Loucy (cell line): ENCODE measurements around the gene LEPROT.

Source experiments
- H2AFZ ChIP-seq: fragments of 200-600 bp; sonication (generic); 2 replicates; pipeline ENCODE4 v1.6.0; 2016; ENCODE audit warnings: antibody characterized with exemption, mild to moderate bottlenecking, low read length, moderate library complexity
- H3F3A ChIP-seq: fragments of 200-600 bp; 2 replicates; pipeline ENCODE4 v1.6.0; 2016; ENCODE audit warnings: antibody characterized with exemption, low read depth, mild to moderate bottlenecking
- H3K27me3 ChIP-seq: fragments of 200-600 bp; sonication (generic); 2 replicates; pipeline ENCODE4 v1.6.1; 2014; ENCODE audit warnings: low read length, mild to moderate bottlenecking; ENCODE audit not compliant: insufficient read depth, poor library complexity, severe bottlenecking
- H3K36me3 ChIP-seq: fragments of 200-600 bp; sonication (generic); 2 replicates; pipeline ENCODE4 v1.6.1; 2016; ENCODE audit warnings: low read length; ENCODE audit not compliant: insufficient read depth
- H3K4me1 ChIP-seq: fragments of 200-600 bp; sonication (generic); 2 replicates; pipeline ENCODE4 v1.5.1; 2014; ENCODE audit warnings: low read length, mild to moderate bottlenecking; ENCODE audit not compliant: insufficient read depth, poor library complexity, severe bottlenecking
- H3K4me2 ChIP-seq: fragments of 200-600 bp; sonication (generic); 2 replicates; pipeline ENCODE4 v1.6.0; 2014; ENCODE audit warnings: antibody characterized with exemption, low read length, low read depth, mild to moderate bottlenecking; ENCODE audit not compliant: poor library complexity, severe bottlenecking
- H3K4me3 ChIP-seq: fragments of 200-600 bp; sonication (generic); 2 replicates; pipeline ENCODE4 v1.5.1; 2014; ENCODE audit warnings: low read length, mild to moderate bottlenecking, mixed read lengths; ENCODE audit not compliant: poor library complexity, severe bottlenecking
- H3K79me2 ChIP-seq: fragments of 200-600 bp; sonication (generic); 2 replicates; pipeline ENCODE4 v1.6.1; 2014; ENCODE audit warnings: low read length; ENCODE audit not compliant: insufficient read depth
- H3K9ac ChIP-seq: fragments of 200-600 bp; sonication (generic); 2 replicates; pipeline ENCODE4 v1.6.0; 2014; ENCODE audit warnings: mild to moderate bottlenecking, low read depth, low read length, moderate library complexity; ENCODE audit not compliant: poor library complexity, severe bottlenecking
- H3K9me2 ChIP-seq: fragments of 200-600 bp; sonication (generic); replicated peaks from 2 replicates; pipeline ENCODE4 v1.6.1; 2016; ENCODE audit warnings: low read depth, low read length, mixed read lengths
- H3K9me3 ChIP-seq: fragments of 200-600 bp; sonication (generic); 2 replicates; pipeline ENCODE4 v1.6.1; 2014; ENCODE audit warnings: mild to moderate bottlenecking, antibody characterized with exemption, low read length, low read depth; ENCODE audit not compliant: insufficient read depth
- H4K20me1 ChIP-seq: fragments of 200-600 bp; sonication (generic); 2 replicates; pipeline ENCODE4 v1.6.0; 2014; ENCODE audit warnings: antibody characterized with exemption, low read length, mild to moderate bottlenecking; ENCODE audit not compliant: insufficient read depth, poor library complexity, severe bottlenecking
- CTCF ChIP-seq: fragments of 200-600 bp; sonication (generic); conservative IDR thresholded peaks from 2 replicates; pipeline ENCODE4 v1.5.1; 2014; ENCODE audit warnings: mild to moderate bottlenecking, antibody characterized with exemption, low read length
- EZH2phosphoT487 ChIP-seq: fragments of 200-600 bp; IDR thresholded peaks from 2 replicates; pipeline ENCODE4 v1.6.1; 2018; ENCODE audit warnings: antibody characterized with exemption, mild to moderate bottlenecking, moderate library complexity, borderline replicate concordance

The LEPROT gene

GRCh38 chr1:65443647-65444046 lies 23.2 kb downstream of the LEPROT start:
- H3K9me2 ChIP-seq = no peaks in the 10 kb centered on the region
- no peak overlapping the region for H3K9ac ChIP-seq
- no peaks in the 10 kb centered on the region for H4K20me1 ChIP-seq
- H3K27me3 ChIP-seq = no peaks in the 10 kb centered on the region
- no peaks in the 10 kb centered on the region for H3K79me2 ChIP-seq
- no peaks in the 10 kb centered on the region for H3K4me1 ChIP-seq
- H3K9me3 ChIP-seq = no peaks in the 10 kb centered on the region
- no peak overlapping the region for H2AFZ ChIP-seq
- H3F3A ChIP-seq = no peaks in the 10 kb centered on the region
- no peaks in the 10 kb centered on the region for H3K36me3 ChIP-seq
- no peak overlapping the region for H3K4me2 ChIP-seq
- TF ChIP-seq EZH2phosphoT487 (no peak), CTCF (no peak)
- no peak overlapping the region for H3K4me3 ChIP-seq

- Histone ChIP-seq H3F3A (no peaks in the 10 kb centered on the region), H3K79me2 (no peaks in the 10 kb centered on the region), H3K9me3 (no peaks in the 10 kb centered on the region), H3K4me3 (no peak overlapping the region), H3K9me2 (no peaks in the 10 kb centered on the region), H3K9ac (no peak overlapping the region), H3K4me1 (no peaks in the 10 kb centered on the region), H4K20me1 (no peaks in the 10 kb centered on the region), H3K36me3 (no peaks in the 10 kb centered on the region), H2AFZ (no peak overlapping the region), H3K4me2 (no peak overlapping the region), H3K27me3 (no peaks in the 10 kb centered on the region)
- no peak for TF ChIP-seq CTCF
- TF ChIP-seq EZH2phosphoT487 = no peak
These were observed 23.7 kb downstream of the LEPROT start for GRCh38 chr1:65444128-65444640.

- H3K9ac ChIP-seq = no peak overlapping the region
- no peaks in the 10 kb centered on the region for H3K79me2 ChIP-seq
- no peak overlapping the region for H3K4me2 ChIP-seq
- no peaks in the 10 kb centered on the region for H3K36me3 ChIP-seq
- H3K4me1 ChIP-seq = no peaks in the 10 kb centered on the region
- TF ChIP-seq EZH2phosphoT487 = no peak
- no peak for TF ChIP-seq CTCF
- no peak overlapping the region for H3K4me3 ChIP-seq
- no peak overlapping the region for H2AFZ ChIP-seq
- H3K27me3 ChIP-seq = no peaks in the 10 kb centered on the region
- no peaks in the 10 kb centered on the region for H3K9me3 ChIP-seq
- H3F3A ChIP-seq = no peaks in the 10 kb centered on the region
- H4K20me1 ChIP-seq = no peaks in the 10 kb centered on the region
- H3K9me2 ChIP-seq = no peaks in the 10 kb centered on the region
These were observed 25.4 kb downstream of the LEPROT start for GRCh38 chr1:65445837-65446236.
